Kidney (tissue), 14 donors: ENCODE data around the gene NRAS. TPM values are rescaled to one million over a fixed set of nuclear protein-coding genes. Genes with fewer than 3 reads are reported as not detected.

Experiments used
- DNase-seq, 5 donors: peaks; one replicate each; pipeline ENCODE4 v3.0.0-alpha.2; 2013 to 2020
- FAIRE-seq: peaks from 2 replicates; lab custom pipeline; 2012; peaks lifted over from hg19 to GRCh38; lab: Jason Lieb, UNC
- H3K27ac ChIP-seq, 2 donors: one replicate each; pipeline ENCODE4 v1.7.0; 2013; ENCODE audit warnings: low read depth in 2 of 2, low read length in 2 of 2, inconsistent platforms in 1 of 2
- H3K27me3 ChIP-seq: one replicate; pipeline ENCODE4 v1.7.1; 2013; ENCODE audit warnings: low read length, inconsistent platforms; ENCODE audit not compliant: control insufficient read depth, insufficient read depth
- H3K36me3 ChIP-seq, 3 donors: one replicate each; pipeline versions ENCODE4 v1.7.0 to v1.7.1; 2013; ENCODE audit warnings: low read length in 3 of 3, control low read depth in 1 of 3, inconsistent platforms in 1 of 3; ENCODE audit not compliant: insufficient read depth in 3 of 3, control insufficient read depth in 2 of 3
- H3K4me1 ChIP-seq, 3 donors: one replicate each; pipeline versions ENCODE4 v1.7.0 to v1.7.1; 2013; ENCODE audit warnings: low read length in 3 of 3, inconsistent platforms in 1 of 3, low read depth in 1 of 3; ENCODE audit not compliant: control insufficient read depth in 2 of 3, insufficient read depth in 2 of 3
- H3K4me3 ChIP-seq, 3 donors: one replicate each; pipeline versions ENCODE4 v1.7.0 to v1.8.1; 2013; ENCODE audit warnings: low read length in 3 of 3, control low read depth in 1 of 3, inconsistent platforms in 1 of 3
- H3K9ac ChIP-seq, 3 donors: one replicate each; pipeline versions ENCODE4 v1.7.0 to v1.7.1; 2013; ENCODE audit warnings: low read length in 3 of 3, control low read depth in 1 of 3, inconsistent platforms in 1 of 3
- H3K9me3 ChIP-seq, 3 donors: one replicate each; pipeline versions ENCODE4 v1.7.0 to v1.7.1; 2013; ENCODE audit warnings: low read length in 3 of 3, control low read depth in 1 of 3, inconsistent platforms in 1 of 3; ENCODE audit not compliant: control insufficient read depth in 2 of 3, insufficient read depth in 1 of 3
- CTCF ChIP-seq: IDR thresholded peaks from 3 replicates; pipeline ENCODE4 v1.5.1; 2012; ENCODE audit warnings: mild to moderate bottlenecking, moderate library complexity, borderline replicate concordance; ENCODE audit not compliant: insufficient read depth; ENCODE audit errors: extremely low read depth
- intact Hi-C: fragments of 100-400 bp; cut with DNase I; formaldehyde crosslinking; loops from one replicate; pipeline ENCODE4 v1.11.1; 2022
- polyA plus RNA-seq: library from polyadenylated mRNA; stranded (reverse); fragments of 350-450 nt; fragmentation: Illumina TruSeq; extraction: RNeasy Lipid Tissue Mini Kit (QIAGEN cat#74804); gene quantifications from one replicate; pipeline ENCODE4 v1.2.3, GENCODE V29; 2014; ENCODE audit warnings: low read depth, low replicate concordance; ENCODE audit not compliant: insufficient read depth
- total RNA-seq: library from RNA; stranded (reverse); fragmentation: NEBNext Ultra II Directional; extraction: Animal tissue kit (Norgen Biotek cat#: 25700); gene quantifications from one replicate; pipeline ENCODE4 v1.2.1, GENCODE V29; 2021
- donor health status: control.
- donor health status: control.
- donor health status: control.
- donor health status: control.
- donor health status: control.
- donor health status: DM: yes; HTN: yes; CAD: no.
- donor health status: Normal renal cell carcinoma (clear cell type).

NRAS gene
- total and polyA plus RNA-seq, 2 donors from 2014 or later: 13.3 to 35.2 TPM

DNA sequence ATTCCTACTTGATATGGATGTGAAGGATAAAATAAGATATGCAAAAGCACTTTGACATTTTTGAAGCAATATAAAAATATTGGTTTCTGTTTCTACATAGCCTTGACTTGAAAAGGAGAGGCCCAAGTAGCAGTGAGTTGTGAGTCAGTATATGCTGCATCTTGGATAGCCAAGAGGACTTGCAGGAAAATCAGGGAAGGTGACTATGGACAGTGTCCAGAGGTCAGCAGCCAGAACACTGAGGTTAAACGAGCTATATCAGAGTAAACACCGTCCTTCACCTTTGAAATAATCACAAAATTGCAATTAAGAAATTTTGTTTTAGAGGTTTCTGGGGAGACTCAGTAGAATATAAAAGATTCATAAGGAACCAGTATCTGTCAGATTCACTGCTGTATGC, 14.6 kb downstream of the NRAS start:
- intact Hi-C loops: no loop called here
- FAIRE-seq (no peak), DNase-seq (no peak)
- no peak overlapping the region for H3K4me3 ChIP-seq
- H3K27ac ChIP-seq: no peak overlapping the region
- no peak overlapping the region for H3K9ac ChIP-seq
- no peaks in the 10 kb centered on the region for H3K4me1 ChIP-seq
- H3K36me3 ChIP-seq: peaks cover 0 to 5% (median 0%) of the 10 kb centered on the region in 3 donors
- no peak for TF ChIP-seq CTCF
- no peaks in the 10 kb centered on the region for H3K27me3 ChIP-seq
- H3K9me3 ChIP-seq: no peaks in the 10 kb centered on the region

GRCh38 chr1:114700036-114700600, 16.5 kb downstream of the NRAS start:
- intact Hi-C loops: no loop called here
- H3K4me1 ChIP-seq: no peaks in the 10 kb centered on the region
- H3K9me3 ChIP-seq: no peaks in the 10 kb centered on the region
- no peak overlapping the region for H3K4me3 ChIP-seq
- no peak for DNase-seq
- no peaks in the 10 kb centered on the region for H3K36me3 ChIP-seq
- FAIRE-seq: no peak
- H3K27me3 ChIP-seq: no peaks in the 10 kb centered on the region
- TF ChIP-seq CTCF: no peak
- no peak overlapping the region for H3K27ac ChIP-seq
- H3K9ac ChIP-seq: no peak overlapping the region

- no peak overlapping the region for H3K4me3 ChIP-seq
- H3K9ac ChIP-seq: no peak overlapping the region
- intact Hi-C loops: no loop called here
- no peak for TF ChIP-seq CTCF
- no peak for DNase-seq
- H3K9me3 ChIP-seq: no peaks in the 10 kb centered on the region
- no peaks in the 10 kb centered on the region for H3K36me3 ChIP-seq
- H3K4me1 ChIP-seq: no peaks in the 10 kb centered on the region
- H3K27me3 ChIP-seq: no peaks in the 10 kb centered on the region
- H3K27ac ChIP-seq: no peak overlapping the region
- FAIRE-seq: no peak
Observed at GRCh38 chr1:114696810-114697209, 19.8 kb downstream of the NRAS start.
